HepG2 (cell line): ENCODE measurements around the gene ARHGEF40. TPM values are rescaled to one million over a fixed set of nuclear protein-coding genes. Genes with fewer than 3 reads are reported as not detected.

Experiments used
- DBP ChIP-seq: sonication (generic); formaldehyde crosslinking; IDR thresholded peaks from 2 replicates; pipeline ENCODE4 v1.4.0; 2020; ENCODE audit warnings: missing genetic modification reagents; ENCODE audit errors: not compliant biosample characterization
- HNF1B ChIP-seq: sonication (generic); formaldehyde crosslinking; IDR thresholded peaks from 2 replicates; pipeline ENCODE4 v1.5.1; 2020; ENCODE audit warnings: mild to moderate bottlenecking, moderate library complexity, missing genetic modification reagents
- HNRNPK ChIP-seq: fragments of 200-400 bp; formaldehyde crosslinking; IDR thresholded peaks from 2 replicates; pipeline ENCODE4 v1.6.1; 2018; ENCODE audit warnings: low read length, low read depth, moderate library complexity, mild to moderate bottlenecking; ENCODE audit not compliant: poor library complexity, severe bottlenecking
- HOXA7 ChIP-seq: sonication (generic); formaldehyde crosslinking; IDR thresholded peaks from 2 replicates; pipeline ENCODE4 v1.8.1; 2022; ENCODE audit warnings: mild to moderate bottlenecking, missing genetic modification reagents, moderate library complexity
- HOXD1 ChIP-seq: sonication (generic); formaldehyde crosslinking; IDR thresholded peaks from 2 replicates; pipeline ENCODE4 v1.5.0; 2020; ENCODE audit warnings: missing genetic modification reagents
- ISX ChIP-seq: sonication (generic); formaldehyde crosslinking; conservative IDR thresholded peaks from 2 replicates; pipeline ENCODE4 v1.5.0; 2020; ENCODE audit warnings: missing genetic modification reagents
- KDM5B ChIP-seq: sonication (generic); formaldehyde crosslinking; IDR thresholded peaks from 2 replicates; pipeline ENCODE4 v1.4.0; 2020; ENCODE audit warnings: missing genetic modification reagents, mild to moderate bottlenecking, borderline replicate concordance
- MAFG ChIP-seq: sonication (generic); formaldehyde crosslinking; IDR thresholded peaks from 2 replicates; pipeline ENCODE4 v1.5.1; 2020; ENCODE audit warnings: mild to moderate bottlenecking, missing genetic modification reagents
- MEF2D ChIP-seq: sonication (generic); formaldehyde crosslinking; IDR thresholded peaks from 2 replicates; pipeline ENCODE4 v1.5.1; 2020; ENCODE audit warnings: mild to moderate bottlenecking, missing genetic modification reagents
- MTA1 ChIP-seq: sonication (generic); formaldehyde crosslinking; IDR thresholded peaks from 2 replicates; pipeline ENCODE4 v1.4.0; 2020; ENCODE audit warnings: missing genetic modification reagents, mild to moderate bottlenecking, borderline replicate concordance
- PTBP1 ChIP-seq: fragments of 200-400 bp; formaldehyde crosslinking; IDR thresholded peaks from 2 replicates; pipeline ENCODE4 v1.6.1; 2018; ENCODE audit warnings: low read length, low read depth; ENCODE audit not compliant: poor library complexity, severe bottlenecking
- RBFOX2 ChIP-seq: fragments of 200-400 bp; formaldehyde crosslinking; IDR thresholded peaks from 2 replicates; pipeline ENCODE4 v1.6.1; 2017; ENCODE audit warnings: low read depth, mild to moderate bottlenecking, low read length
- THAP7 ChIP-seq: sonication (generic); formaldehyde crosslinking; IDR thresholded peaks from 2 replicates; pipeline ENCODE4 v1.8.1; 2023; ENCODE audit warnings: mild to moderate bottlenecking, missing genetic modification reagents
- ZBTB3 ChIP-seq: sonication (generic); formaldehyde crosslinking; IDR thresholded peaks from 2 replicates; pipeline ENCODE4 v1.4.0; 2020; ENCODE audit warnings: low read depth, mild to moderate bottlenecking, moderate library complexity, missing genetic modification reagents, borderline replicate concordance
- ZBTB7B ChIP-seq: sonication (generic); formaldehyde crosslinking; IDR thresholded peaks from 2 replicates; pipeline ENCODE4 v1.4.0; 2020; ENCODE audit warnings: missing genetic modification reagents
- ZFP91 ChIP-seq: sonication (generic); formaldehyde crosslinking; IDR thresholded peaks from 2 replicates; pipeline ENCODE4 v1.9.0; 2022; ENCODE audit warnings: missing genetic modification reagents, mild to moderate bottlenecking, borderline replicate concordance
- ZNF256 ChIP-seq: sonication (generic); formaldehyde crosslinking; conservative IDR thresholded peaks from 2 replicates; pipeline ENCODE4 v1.4.0; 2020; ENCODE audit warnings: missing genetic modification reagents
- ZNF296 ChIP-seq: sonication (generic); formaldehyde crosslinking; conservative IDR thresholded peaks from 2 replicates; pipeline ENCODE4 v1.5.0; 2020; ENCODE audit warnings: mild to moderate bottlenecking, missing genetic modification reagents
- ZNF317 ChIP-seq: sonication (generic); formaldehyde crosslinking; IDR thresholded peaks from 2 replicates; pipeline ENCODE4 v1.5.0; 2020; ENCODE audit warnings: mild to moderate bottlenecking, missing genetic modification reagents
- ZNF343 ChIP-seq: sonication (generic); formaldehyde crosslinking; IDR thresholded peaks from 2 replicates; pipeline ENCODE4 v1.4.0; 2020; ENCODE audit warnings: mild to moderate bottlenecking, missing genetic modification reagents
- ZNF510 ChIP-seq: sonication (generic); formaldehyde crosslinking; IDR thresholded peaks from 2 replicates; pipeline ENCODE4 v1.4.0; 2020; ENCODE audit warnings: low read depth, mild to moderate bottlenecking, missing genetic modification reagents
- ZNF678 ChIP-seq: sonication (generic); formaldehyde crosslinking; IDR thresholded peaks from 2 replicates; pipeline ENCODE4 v1.4.0; 2020; ENCODE audit warnings: mild to moderate bottlenecking, missing genetic modification reagents
- ZNF747 ChIP-seq: sonication (generic); formaldehyde crosslinking; IDR thresholded peaks from 2 replicates; pipeline ENCODE4 v1.8.1; 2023; ENCODE audit warnings: missing genetic modification reagents, mild to moderate bottlenecking, borderline replicate concordance
- ZNF768 ChIP-seq: sonication (generic); formaldehyde crosslinking; IDR thresholded peaks from 2 replicates; pipeline ENCODE4 v1.4.0; 2020; ENCODE audit warnings: missing genetic modification reagents
- ZNF816 ChIP-seq: sonication (generic); formaldehyde crosslinking; IDR thresholded peaks from 2 replicates; pipeline ENCODE4 v1.8.0; 2022; ENCODE audit warnings: missing genetic modification reagents, mild to moderate bottlenecking, borderline replicate concordance
- polyA plus RNA-seq, 8 experiments: library from polyadenylated mRNA; depleted of rRNA in 3 of 8; stranded (reverse) in 7 of 8; unstranded in 1 of 8; fragments of >200 nt; fragmentation: Illumina TruSeq in 4 of 8; extraction: Trizol in 4 of 8; gene quantifications; 2 replicates each; pipeline versions ENCODE4 v1.2.1 to v1.2.3, GENCODE V29; 2011 to 2016; ENCODE audit warnings: low read depth in 4 of 8, missing spikeins in 1 of 8, mixed read lengths in 1 of 8; ENCODE audit not compliant: insufficient read depth in 1 of 8
- total RNA-seq, 5 experiments: library from RNA; depleted of rRNA; stranded (reverse); fragments of >200 nt; fragmentation: Illumina TruSeq; extraction: Trizol; gene quantifications; 2 replicates each; pipeline ENCODE4 v1.2.3, GENCODE V29; 2016; ENCODE audit warnings: low read depth in 1 of 5

Gene ARHGEF40
- total and polyA plus RNA-seq, 2 of the 13 experiments (the other 11 are each of a cell fraction or from before 2014, with no cell fraction given): 28.1 to 78.1 TPM

GRCh38 chr14:21070610-21071224 is 613 bp downstream of the ARHGEF40 start (continued):
- 0 out of 2 replicates have a peak, but pooled peaks have one; percentile 23 for TF ChIP-seq ZNF317 (CRISPR knock-in tag)
- 0 out of 2 replicates have a peak, but pooled peaks have one; percentile 31 for TF ChIP-seq ISX (CRISPR knock-in tag)
- TF ChIP-seq MTA1: peak; percentile 86; the same call in 1 of the 2 replicates
- 0 out of 2 replicates have a peak, but pooled peaks have one; percentile 32 for TF ChIP-seq HOXD1 (CRISPR knock-in tag)
- peak; percentile 38 for TF ChIP-seq HNRNPK
- TF ChIP-seq KDM5B (CRISPR knock-in tag): peak; percentile 66; the same call in 1 of the 2 replicates
- TF ChIP-seq DBP (CRISPR knock-in tag): peak; percentile 83
- TF ChIP-seq ZNF747: 0 out of 2 replicates have a peak, but pooled peaks have one; percentile 17
- TF ChIP-seq ZNF768: peak; percentile 3; the same call in 1 of the 2 replicates
- peak; percentile 61; the same call in 1 of the 2 replicates for TF ChIP-seq HNF1B (CRISPR knock-in tag)
- no peak for TF ChIP-seq HOXA7
- TF ChIP-seq ZNF256 (CRISPR knock-in tag): 0 out of 2 replicates have a peak, but pooled peaks have one; percentile 59
- TF ChIP-seq PTBP1: peak; percentile 66
- TF ChIP-seq RBFOX2: 0 out of 2 replicates have a peak, but pooled peaks have one; percentile 34
- peak; percentile 31; the same call in 1 of the 2 replicates for TF ChIP-seq ZNF296 (CRISPR knock-in tag)
- TF ChIP-seq ZBTB7B (CRISPR knock-in tag): peak; percentile 86
- 0 out of 2 replicates have a peak, but pooled peaks have one; percentile 56 for TF ChIP-seq ZNF816 (CRISPR knock-in tag)
- TF ChIP-seq THAP7 (CRISPR knock-in tag): peak; percentile 75; the same call in 1 of the 2 replicates
- 0 out of 2 replicates have a peak, but pooled peaks have one; percentile 65 for TF ChIP-seq ZNF678 (CRISPR knock-in tag)
- no peak; the same call in 1 of the 2 replicates for TF ChIP-seq ZNF343 (CRISPR knock-in tag)
- no peak for TF ChIP-seq ZBTB3 (CRISPR knock-in tag)
- peak; percentile 70; the same call in 1 of the 2 replicates for TF ChIP-seq ZFP91 (CRISPR knock-in tag)
- no peak for TF ChIP-seq MEF2D (CRISPR knock-in tag)
- no peak for TF ChIP-seq ZNF510 (CRISPR knock-in tag)
- TF ChIP-seq MAFG: 0 out of 2 replicates have a peak, but pooled peaks have one; percentile 13
